Stimulated activated naive CD8-positive, alpha-beta T cell treated with anti-CD3 and anti-CD28 coated beads, Interleukin-15, amount 100 ng/mL, for 72 hours (primary cell): ENCODE measurements around the gene MKLN1.
A peak's percentile ranks its signal among the peaks of the same experiment; 100 is the strongest.

Source experiments
- ATAC-seq: fragments of 150-1000 bp; cut with Tn5 transposase; 2 replicates; pipeline ENCODE4 v1.10.0; 2021; ENCODE audit warnings: mild to moderate bottlenecking, moderate library complexity
- DNase-seq, 2 donors: peaks; one replicate each; pipeline ENCODE4 v3.0.0; 2021 to 2022
- H3K27ac Mint-ChIP-seq, 2 donors: one replicate each; pipeline ENCODE4 v1.8.0; 2022; ENCODE audit warnings: mild to moderate bottlenecking in 2 of 2, mixed read lengths in 2 of 2, moderate library complexity in 2 of 2
- H3K27me3 Mint-ChIP-seq: one replicate; pipeline ENCODE4 v1.8.0; 2022; ENCODE audit warnings: mixed read lengths
- H3K4me1 Mint-ChIP-seq: one replicate; pipeline ENCODE4 v1.8.0; 2022; ENCODE audit warnings: mild to moderate bottlenecking, mixed read lengths
- H3K4me3 Mint-ChIP-seq, 2 donors: one replicate each; pipeline ENCODE4 v1.8.0; 2022; ENCODE audit warnings: mild to moderate bottlenecking in 2 of 2, mixed read lengths in 2 of 2, moderate library complexity in 1 of 2
- H3K9me3 Mint-ChIP-seq, 2 donors: one replicate each; pipeline ENCODE4 v1.8.0; 2022; ENCODE audit warnings: mixed read lengths in 2 of 2

Gene MKLN1

DNA sequence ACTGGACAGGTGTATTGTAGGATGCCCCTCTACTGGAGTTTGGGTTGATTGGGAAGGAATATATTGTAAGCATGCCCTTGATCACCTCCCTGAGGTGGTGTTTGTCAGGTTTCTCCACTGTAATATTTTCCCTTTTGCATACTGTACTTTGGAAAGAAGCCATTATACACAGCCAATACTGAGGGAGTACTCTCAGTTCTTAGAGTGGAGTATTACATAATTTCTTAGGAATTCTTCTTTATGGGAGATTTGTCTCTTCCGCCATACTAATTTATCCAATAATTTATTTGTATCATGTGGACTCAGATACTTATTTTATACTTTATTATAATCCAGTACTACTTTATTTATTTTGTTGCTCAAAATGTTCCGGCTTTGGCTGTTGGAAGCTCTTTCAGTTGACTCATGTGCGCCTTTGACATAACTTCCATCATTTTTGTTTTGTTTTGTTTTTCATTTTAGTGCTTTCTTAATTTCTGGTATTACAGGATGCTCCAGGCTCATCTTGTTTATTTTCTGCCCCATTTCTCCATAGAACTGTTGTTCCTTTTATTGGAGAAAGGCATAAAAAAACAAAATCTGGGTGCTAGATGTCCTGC is 29.7 kb downstream of the MKLN1 start:
- no peak for DNase-seq
- Mint-ChIP-seq H3K4me3 (no peak overlapping the region), H3K27ac (no peak overlapping the region), H3K27me3 (no peaks in the 10 kb centered on the region), H3K9me3 (no peaks in the 10 kb centered on the region), H3K4me1 (peaks cover 83% of the 10 kb centered on the region)
- ATAC-seq, result no peak

DNA sequence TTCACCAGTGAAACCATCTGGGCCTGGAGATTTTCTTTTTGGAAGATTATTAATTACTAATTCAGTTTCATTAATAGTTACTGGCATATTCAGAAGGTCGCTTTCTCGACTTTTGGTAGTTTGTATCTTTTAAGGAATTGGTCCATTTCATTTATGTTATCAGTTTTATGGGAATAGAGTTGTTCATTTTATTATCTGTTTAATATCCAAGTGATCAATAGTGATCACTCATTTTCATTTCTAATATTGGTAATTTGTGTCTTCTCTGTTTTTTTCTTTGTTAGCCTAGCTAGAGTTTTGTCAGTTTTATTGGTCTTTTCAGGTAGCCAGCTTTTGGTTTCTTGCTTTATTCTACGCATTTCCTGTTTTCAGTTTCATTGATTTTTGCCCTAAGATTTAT is 31.0 kb downstream of the MKLN1 start:
- H3K4me1 Mint-ChIP-seq, result peaks cover 81% of the 10 kb centered on the region
- H3K9me3 Mint-ChIP-seq, result no peaks in the 10 kb centered on the region
- DNase-seq (no peak), ATAC-seq (no peak)
- no peaks in the 10 kb centered on the region for H3K27me3 Mint-ChIP-seq
- peak overlapping the region; percentile 25 to 31 for H3K4me3 Mint-ChIP-seq
- no peak overlapping the region for H3K27ac Mint-ChIP-seq

DNA sequence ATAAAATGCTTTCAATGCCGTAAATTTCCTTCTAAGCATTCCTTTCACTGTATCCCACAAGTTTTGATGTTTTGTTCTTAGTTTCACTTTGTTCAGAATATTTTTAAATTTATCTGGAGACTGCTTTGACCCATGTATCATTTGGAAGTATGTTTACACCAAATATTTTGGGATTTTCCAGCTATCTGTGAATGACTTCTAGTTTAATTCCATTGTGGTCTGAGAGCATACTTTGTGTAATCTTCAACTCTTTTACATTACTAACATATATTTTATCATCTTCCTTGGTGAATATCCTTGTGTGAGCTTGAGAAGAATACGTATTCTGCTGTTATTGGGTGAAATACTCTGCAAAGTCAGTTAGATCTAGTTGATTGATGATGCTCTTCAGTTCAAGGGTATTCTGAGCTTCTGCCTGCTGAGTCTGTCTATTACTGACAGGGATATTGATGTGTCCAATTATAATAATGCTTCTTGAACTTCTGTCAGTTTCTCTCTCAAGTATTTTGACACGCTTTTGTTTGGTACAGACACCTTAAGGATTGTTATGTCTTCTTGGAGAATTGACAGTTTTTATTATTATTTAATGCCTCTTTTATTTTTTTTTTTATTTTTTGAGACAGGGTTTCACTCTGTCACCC is 31.6 kb downstream of the MKLN1 start:
- Mint-ChIP-seq H3K27me3 (no peaks in the 10 kb centered on the region), H3K9me3 (no peaks in the 10 kb centered on the region), H3K4me1 (peaks cover 80% of the 10 kb centered on the region), H3K4me3 (peak overlapping the region; percentile 31 to 46), H3K27ac (no peak overlapping the region)
- DNase-seq (no peak), ATAC-seq (no peak)

DNA sequence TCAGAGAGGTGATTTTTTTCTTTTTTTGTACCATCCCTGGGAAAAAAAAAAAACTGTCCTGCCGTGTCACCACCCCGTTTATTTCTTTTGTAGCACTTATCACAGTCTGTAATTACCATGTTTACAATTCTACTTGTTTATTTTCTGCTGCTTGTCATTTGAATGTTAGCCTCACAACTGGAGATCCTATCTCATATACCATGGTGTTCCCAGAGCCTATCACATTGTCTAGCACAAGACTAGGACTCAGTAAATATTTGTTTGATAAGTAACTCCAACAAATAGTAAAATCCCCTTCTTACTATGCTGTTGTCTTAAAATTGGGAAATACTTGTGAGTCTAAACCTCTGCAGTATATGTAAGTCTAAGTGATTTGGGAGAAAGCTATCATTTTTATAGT is 36.0 kb downstream of the MKLN1 start:
- H3K9me3 Mint-ChIP-seq, result peaks cover 0 to 3% of the 10 kb centered on the region in 2 donors

DNA sequence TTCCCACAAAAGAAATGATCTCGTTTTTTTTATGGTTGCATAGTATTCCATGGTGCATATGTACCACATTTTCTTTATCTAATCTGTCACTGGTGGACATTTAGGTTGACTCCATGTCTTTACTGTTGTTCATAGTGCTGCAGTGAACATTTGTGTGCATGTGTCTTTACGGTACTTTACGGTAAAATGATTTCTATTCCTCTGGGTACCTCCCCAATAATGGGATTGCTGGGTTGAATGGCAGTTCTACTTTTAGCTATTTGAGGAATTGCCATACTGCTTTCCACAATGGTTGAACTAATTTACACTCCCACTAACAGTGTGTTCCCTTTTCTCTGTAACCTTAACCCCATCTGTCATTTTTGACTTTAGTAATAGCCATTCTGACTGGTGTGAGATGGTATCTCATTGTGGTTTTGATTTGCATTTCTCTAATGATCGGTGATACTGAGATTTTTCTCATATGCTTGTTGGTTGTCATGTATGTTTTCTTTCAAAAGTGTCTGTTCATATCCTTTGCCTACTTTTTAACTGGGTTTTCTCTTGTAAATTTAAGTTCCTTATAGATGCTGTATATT is 37.2 kb downstream of the MKLN1 start:
- DNase-seq (no peak), ATAC-seq (peak; percentile 71)
- no peak overlapping the region for H3K27ac Mint-ChIP-seq
- H3K4me3 Mint-ChIP-seq, result no peak overlapping the region
- H3K9me3 Mint-ChIP-seq, result peaks cover 0 to 3% of the 10 kb centered on the region in 2 donors
- H3K4me1 Mint-ChIP-seq, result peaks cover 81% of the 10 kb centered on the region
- no peaks in the 10 kb centered on the region for H3K27me3 Mint-ChIP-seq

More for the DNA sequence above, 36.0 kb downstream of the MKLN1 start:
- H3K4me3 Mint-ChIP-seq, result no peak overlapping the region
- peaks cover 85% of the 10 kb centered on the region for H3K4me1 Mint-ChIP-seq
- ATAC-seq (no peak), DNase-seq (no peak)
- no peaks in the 10 kb centered on the region for H3K27me3 Mint-ChIP-seq
- no peak overlapping the region for H3K27ac Mint-ChIP-seq

DNA sequence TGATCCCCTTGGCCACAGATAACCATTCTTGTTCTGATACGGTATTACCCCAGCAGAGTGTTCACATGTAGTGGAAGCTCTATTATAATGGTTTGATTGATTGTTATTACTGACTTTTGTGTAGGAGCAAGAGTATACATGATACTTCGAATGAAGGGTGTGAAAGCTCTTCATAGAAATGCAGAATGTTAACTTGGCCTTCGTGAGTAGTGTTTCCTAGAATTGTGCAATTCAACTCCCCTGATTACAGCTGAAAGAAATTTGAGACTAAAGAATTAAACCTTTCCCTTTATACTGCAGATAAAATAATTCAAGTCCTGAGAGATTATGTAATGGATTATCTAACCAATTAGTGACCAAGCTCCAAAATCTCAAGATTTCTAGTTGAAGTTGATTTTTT is 38.2 kb downstream of the MKLN1 start:
- no peak for ATAC-seq
- Mint-ChIP-seq H3K4me1 (peaks cover 81% of the 10 kb centered on the region), H3K27me3 (no peaks in the 10 kb centered on the region), H3K9me3 (peaks cover 0 to 3% of the 10 kb centered on the region in 2 donors), H3K27ac (no peak overlapping the region), H3K4me3 (no peak overlapping the region)
- no peak for DNase-seq

DNA sequence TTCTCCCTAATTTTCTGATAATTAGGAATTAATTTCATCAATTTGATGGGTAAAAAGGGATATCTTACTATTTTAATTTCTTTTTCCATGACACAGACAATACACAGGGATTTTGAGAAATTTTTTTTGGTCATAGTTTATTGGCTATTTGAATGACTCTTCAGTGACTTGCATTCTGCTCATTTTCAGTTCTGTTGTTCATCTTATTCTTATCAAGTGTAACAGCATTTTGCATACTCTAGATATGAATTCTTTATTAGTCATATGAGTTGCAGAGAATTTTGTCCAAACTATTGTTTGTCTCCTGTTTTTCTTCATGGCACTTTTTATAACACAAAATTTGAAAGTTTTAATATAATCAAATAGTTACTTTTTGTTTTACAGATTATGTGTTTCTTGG is 41.7 kb downstream of the MKLN1 start:
- DNase-seq (no peak), ATAC-seq (no peak)
- H3K4me1 Mint-ChIP-seq, result peaks cover 86% of the 10 kb centered on the region
- no peak overlapping the region for H3K27ac Mint-ChIP-seq
- H3K4me3 Mint-ChIP-seq, result no peak overlapping the region
- peaks cover 0 to 3% of the 10 kb centered on the region in 2 donors for H3K9me3 Mint-ChIP-seq
- no peaks in the 10 kb centered on the region for H3K27me3 Mint-ChIP-seq

DNA sequence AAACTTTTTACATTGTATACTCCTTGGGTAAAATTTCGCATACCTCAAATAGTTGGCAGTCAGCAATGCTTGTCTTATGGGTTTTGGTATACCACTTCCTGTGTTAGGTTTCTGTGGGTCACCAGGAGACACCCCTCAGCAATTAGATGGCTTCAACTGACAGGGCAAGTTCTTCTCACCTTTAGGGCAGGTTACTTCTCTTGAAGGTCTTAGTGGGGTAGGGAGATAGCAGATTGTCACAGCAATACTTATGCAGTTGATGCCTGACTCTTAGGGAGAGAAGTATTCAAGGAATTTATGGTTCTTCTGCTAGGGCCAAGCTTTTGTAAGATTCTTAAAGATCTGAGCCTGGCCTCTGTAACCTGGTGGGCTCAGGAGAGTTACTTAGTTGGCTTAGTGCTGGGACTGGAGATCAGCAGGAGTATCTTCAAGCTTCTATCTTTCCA is 42.9 kb downstream of the MKLN1 start:
- Mint-ChIP-seq H3K27me3 (no peaks in the 10 kb centered on the region), H3K4me3 (peak overlapping the region in 1 of 2 donors; percentile 29), H3K27ac (no peak overlapping the region), H3K9me3 (peaks cover 0 to 3% of the 10 kb centered on the region in 2 donors), H3K4me1 (peaks cover 77% of the 10 kb centered on the region)
- DNase-seq (peak; percentile 31 to 57), ATAC-seq (peak; percentile 98)

DNA sequence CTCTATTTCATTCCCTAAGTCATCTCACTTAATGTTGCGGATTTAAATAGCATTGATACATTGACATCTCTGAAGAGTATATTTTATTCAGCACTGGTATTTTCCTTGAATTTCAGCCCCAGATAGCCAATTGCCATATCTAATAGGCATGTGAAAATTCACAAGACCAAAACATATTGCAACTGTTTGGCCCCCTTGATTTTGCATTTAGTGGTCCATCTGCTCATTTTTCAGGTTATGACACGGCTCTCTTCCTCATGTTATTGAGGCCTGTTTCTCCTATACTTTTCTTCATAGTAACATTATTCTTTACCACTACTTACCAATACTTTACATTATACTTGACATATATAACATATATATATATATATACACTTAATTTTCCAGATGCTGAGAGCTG is 43.7 kb downstream of the MKLN1 start:
- Mint-ChIP-seq H3K4me1 (peaks cover 68% of the 10 kb centered on the region), H3K4me3 (no peak overlapping the region), H3K9me3 (peaks cover 0 to 3% of the 10 kb centered on the region in 2 donors), H3K27me3 (no peaks in the 10 kb centered on the region), H3K27ac (no peak overlapping the region)
- ATAC-seq (no peak), DNase-seq (no peak)

DNA sequence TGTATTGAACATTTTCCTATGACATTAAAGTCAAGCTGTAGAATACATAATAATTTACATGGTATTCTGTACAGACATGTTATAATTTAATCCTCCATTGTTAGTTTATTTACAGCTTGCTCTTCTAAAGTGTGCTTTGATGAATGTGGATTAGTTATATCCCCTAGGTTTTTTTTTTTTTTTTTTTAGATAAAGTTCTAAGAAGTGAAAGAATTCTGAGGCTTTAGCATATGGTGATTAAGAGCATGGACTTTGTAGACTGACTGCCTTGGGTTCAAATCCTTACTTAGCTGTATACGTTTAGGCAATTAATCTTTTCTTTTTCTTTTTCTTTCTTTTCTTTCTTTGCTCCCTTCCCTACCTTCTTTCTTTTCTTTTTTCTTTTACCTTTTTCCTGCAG is 44.9 kb downstream of the MKLN1 start:
- DNase-seq, result no peak
- H3K4me3 Mint-ChIP-seq, result no peak overlapping the region
- H3K27ac Mint-ChIP-seq, result no peak overlapping the region
- no peak for ATAC-seq
- peaks cover 0 to 3% of the 10 kb centered on the region in 2 donors for H3K9me3 Mint-ChIP-seq
- no peaks in the 10 kb centered on the region for H3K27me3 Mint-ChIP-seq
- H3K4me1 Mint-ChIP-seq, result peaks cover 57% of the 10 kb centered on the region

DNA sequence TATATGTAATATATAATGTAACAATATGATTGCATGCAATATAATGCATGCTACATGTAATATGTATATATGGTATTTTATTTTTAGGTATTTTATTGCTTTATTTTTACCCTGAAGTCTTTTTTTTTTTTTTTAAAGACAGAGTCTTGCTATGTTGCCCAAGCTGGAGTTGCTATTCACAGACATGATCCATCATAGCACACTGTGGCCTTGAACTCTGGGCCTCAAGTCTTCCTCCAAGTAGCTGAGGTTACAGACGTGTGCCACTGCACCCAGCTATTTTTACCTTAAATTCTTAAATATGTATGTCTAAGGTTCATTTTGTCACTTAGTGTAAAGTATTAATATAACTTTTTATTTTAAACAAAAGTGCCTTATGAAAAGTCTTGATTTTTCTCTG is 47.1 kb downstream of the MKLN1 start:
- Mint-ChIP-seq H3K9me3 (no peaks in the 10 kb centered on the region), H3K4me3 (no peak overlapping the region), H3K27ac (no peak overlapping the region), H3K4me1 (peaks cover 41% of the 10 kb centered on the region), H3K27me3 (no peaks in the 10 kb centered on the region)
- DNase-seq (no peak), ATAC-seq (no peak)

DNA sequence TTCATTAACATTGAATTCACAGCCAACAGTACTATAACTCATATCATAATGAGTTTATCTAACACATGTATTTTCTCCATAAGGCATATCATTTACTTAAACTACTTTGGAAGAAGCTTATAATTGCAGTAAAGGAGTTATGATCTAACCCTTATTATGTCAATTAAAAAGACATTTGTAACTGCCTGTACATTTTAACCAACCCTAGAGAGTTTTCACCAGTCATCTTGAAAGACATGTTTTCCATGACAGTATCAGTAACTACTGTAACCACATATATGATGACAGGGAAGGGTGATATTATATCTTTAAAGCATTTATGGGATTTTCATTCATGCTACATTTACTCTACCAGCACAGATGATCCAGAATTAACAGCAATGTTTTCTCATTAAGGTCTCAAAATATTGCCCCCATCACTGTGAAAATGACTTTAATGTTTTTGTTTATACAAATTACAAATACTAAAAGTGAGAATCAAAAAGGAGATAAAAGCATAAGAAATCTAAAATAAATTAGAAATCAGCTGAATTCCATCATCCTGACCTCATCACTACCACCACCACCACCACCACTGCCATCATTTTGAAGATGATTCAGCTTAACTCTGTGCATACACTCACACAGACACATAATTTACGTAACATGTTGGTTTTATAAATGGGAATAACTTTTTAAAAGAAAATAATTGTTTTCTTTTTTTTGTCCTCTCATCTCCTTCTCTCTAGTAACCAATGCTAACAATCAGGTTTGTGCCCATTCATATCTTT is 53.6 kb downstream of the MKLN1 start:
- peak overlapping the region in 1 of 2 donors; percentile 3 for H3K4me3 Mint-ChIP-seq
- H3K27ac Mint-ChIP-seq, result peak overlapping the region; percentile 12 to 53
- ATAC-seq (peak; percentile 80), DNase-seq (no peak)
- no peaks in the 10 kb centered on the region for H3K27me3 Mint-ChIP-seq
- H3K9me3 Mint-ChIP-seq, result no peaks in the 10 kb centered on the region
- peaks cover 30% of the 10 kb centered on the region for H3K4me1 Mint-ChIP-seq

DNA sequence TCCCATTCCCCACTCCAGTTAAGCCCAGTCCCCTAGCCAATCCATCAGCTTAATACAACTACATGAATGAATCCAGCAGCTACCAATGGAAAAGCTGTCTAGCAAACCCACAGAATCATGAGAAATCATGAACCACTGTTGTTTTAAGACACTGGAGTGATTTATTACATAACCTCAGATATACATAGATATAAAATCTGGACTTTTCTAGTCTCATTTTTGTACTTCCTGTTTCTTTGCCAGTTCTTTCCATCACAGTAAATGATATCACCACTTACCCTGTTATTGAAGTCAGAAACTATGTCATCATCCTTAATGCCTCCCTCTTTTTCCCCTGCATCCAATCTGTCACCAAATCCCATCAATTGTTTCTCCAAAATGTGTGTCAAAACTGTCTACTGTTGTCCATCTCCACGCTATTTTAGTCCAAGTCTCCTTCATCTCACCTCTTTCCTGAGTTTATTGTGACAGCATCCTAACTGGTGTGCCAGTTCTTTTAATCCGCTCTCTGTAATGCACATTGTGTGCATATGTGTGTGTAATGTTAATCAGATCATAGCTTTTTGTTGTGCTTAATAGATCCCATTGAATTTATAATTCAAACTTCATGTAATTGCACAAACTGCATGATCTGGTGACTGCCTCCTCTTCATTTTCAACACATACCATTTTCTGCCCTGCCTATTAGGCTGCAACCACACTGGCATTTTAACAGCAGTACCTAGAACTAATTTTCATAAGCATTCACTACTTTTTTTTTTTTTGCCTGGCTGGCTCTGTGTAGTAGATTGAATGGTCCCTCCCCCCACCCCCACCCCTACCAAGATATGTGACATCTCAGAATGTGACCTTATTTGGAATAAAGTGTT is 56.0 kb downstream of the MKLN1 start:
- H3K27ac Mint-ChIP-seq, result peak overlapping the region; percentile 3 to 68
- peak; percentile 53 for ATAC-seq
- no peaks in the 10 kb centered on the region for H3K9me3 Mint-ChIP-seq
- DNase-seq, result no peak
- no peak overlapping the region for H3K4me3 Mint-ChIP-seq
- peaks cover 30% of the 10 kb centered on the region for H3K4me1 Mint-ChIP-seq
- no peaks in the 10 kb centered on the region for H3K27me3 Mint-ChIP-seq

DNA sequence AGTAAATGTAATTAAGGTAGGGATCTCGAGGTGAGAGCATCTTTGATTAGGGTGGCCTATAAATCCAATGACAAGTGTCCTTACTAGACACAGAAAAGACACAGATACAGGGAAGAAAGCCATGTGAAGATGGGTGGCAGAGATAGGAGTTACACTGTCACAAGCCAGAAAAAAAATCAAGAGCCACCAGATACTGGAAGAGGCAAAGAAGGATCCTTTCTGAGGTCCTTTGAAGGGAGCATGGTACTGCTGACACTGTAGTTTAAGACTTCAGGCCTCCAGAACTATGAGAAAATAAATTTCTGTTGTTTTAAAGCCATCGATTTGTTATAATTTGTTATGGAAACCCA is 56.6 kb downstream of the MKLN1 start:
- no peak overlapping the region for H3K4me3 Mint-ChIP-seq
- no peaks in the 10 kb centered on the region for H3K9me3 Mint-ChIP-seq
- no peak for ATAC-seq
- H3K27me3 Mint-ChIP-seq, result no peaks in the 10 kb centered on the region
- H3K4me1 Mint-ChIP-seq, result peaks cover 30% of the 10 kb centered on the region
- DNase-seq, result no peak
- no peak overlapping the region for H3K27ac Mint-ChIP-seq

DNA sequence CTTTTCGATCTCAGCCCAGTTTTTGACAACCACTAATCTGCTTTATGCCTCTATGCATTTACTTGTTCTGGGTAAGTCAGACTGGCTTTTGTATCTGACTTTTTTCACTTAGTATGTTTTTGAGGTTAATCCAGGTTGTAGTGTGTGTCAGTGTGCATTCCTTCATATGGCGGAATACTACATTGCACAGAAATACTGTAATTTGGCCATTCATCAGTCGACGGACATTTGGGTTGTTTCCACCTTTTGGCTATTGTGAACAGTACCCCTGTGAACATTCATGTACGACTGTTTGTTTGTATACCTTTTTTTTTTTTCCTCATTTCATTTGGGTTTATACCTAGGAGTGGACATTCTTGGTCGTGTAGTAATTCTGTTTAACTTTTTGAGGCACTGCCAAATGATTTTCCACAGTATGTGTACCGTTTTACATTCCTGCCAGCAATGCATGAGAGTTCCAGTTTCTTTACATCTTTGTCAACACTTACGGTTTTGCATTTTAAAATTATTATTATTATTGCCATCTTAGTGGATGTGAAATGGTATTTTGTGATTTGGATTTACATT is 57.4 kb downstream of the MKLN1 start:
- Mint-ChIP-seq H3K9me3 (no peaks in the 10 kb centered on the region), H3K27me3 (no peaks in the 10 kb centered on the region), H3K4me1 (peaks cover 26% of the 10 kb centered on the region), H3K4me3 (no peak overlapping the region), H3K27ac (peak overlapping the region in 1 of 2 donors; percentile 37)
- DNase-seq (no peak), ATAC-seq (no peak)
